Large intestine (tissue), 3 donors: ENCODE data around the gene TMEM52. TPM values are rescaled to one million over a fixed set of nuclear protein-coding genes. Genes with fewer than 3 reads are reported as not detected.
A peak's percentile ranks its signal among the peaks of the same experiment; 100 is the strongest.

ENCODE experiments used
- DNase-seq, 2 donors: peaks; one replicate each; pipeline versions ENCODE4 v3.0.0 to v3.0.0-alpha.2; 2013
- H3K27ac ChIP-seq: one replicate; pipeline ENCODE4 v1.5.1; 2013; ENCODE audit warnings: low read length
- H3K27me3 ChIP-seq: 2 replicates; pipeline ENCODE4 v1.6.1; 2013; ENCODE audit warnings: low read length; ENCODE audit not compliant: control insufficient read depth, insufficient read depth
- H3K36me3 ChIP-seq: 2 replicates; pipeline ENCODE4 v1.6.1; 2013; ENCODE audit warnings: low read length; ENCODE audit not compliant: control insufficient read depth, insufficient read depth
- H3K4me1 ChIP-seq: one replicate; pipeline ENCODE4 v1.6.1; 2013; ENCODE audit warnings: low read length; ENCODE audit not compliant: control insufficient read depth, insufficient read depth
- H3K4me3 ChIP-seq: one replicate; pipeline ENCODE4 v1.5.1; 2013; ENCODE audit warnings: low read length
- H3K9me3 ChIP-seq: one replicate; pipeline ENCODE4 v1.6.1; 2013; ENCODE audit warnings: mild to moderate bottlenecking, low read depth, low read length, moderate library complexity; ENCODE audit not compliant: control insufficient read depth
- WGBS: methylation state at CpG from one replicate; pipeline ENCODE4 v1.1.5; 2013; ENCODE audit warnings: low lambda C conversion rate; ENCODE audit not compliant: insufficient coverage; 5-methylcytosine and 5-hydroxymethylcytosine counted together
- polyA plus RNA-seq: library from polyadenylated mRNA; unstranded; fragments of 120-200 nt; gene quantifications from one replicate; pipeline ENCODE4 v1.2.1, GENCODE V29; 2013

TMEM52 gene
- polyA plus RNA-seq, 1 donor, result 18.5 TPM

GRCh38 chr1:1959840-1960479 is 40.9 kb upstream of the TMEM52 start:
- Histone ChIP-seq H3K4me1 (peaks cover 7% of the 10 kb centered on the region), H3K27me3 (peaks cover 18% of the 10 kb centered on the region), H3K27ac (no peak overlapping the region), H3K4me3 (no peak overlapping the region), H3K36me3 (no peaks in the 10 kb centered on the region), H3K9me3 (peaks cover 4% of the 10 kb centered on the region)
- peak; percentile 79 to 81 for DNase-seq
- no CpG with 5 or more reads among the region's 23 CpGs for WGBS

GRCh38 chr1:1959459-1959839 is 40.4 kb upstream of the TMEM52 start:
- Histone ChIP-seq H3K4me3 (no peak overlapping the region), H3K4me1 (peaks cover 7% of the 10 kb centered on the region), H3K27me3 (peaks cover 16% of the 10 kb centered on the region), H3K27ac (no peak overlapping the region), H3K9me3 (peaks cover 6% of the 10 kb centered on the region), H3K36me3 (no peaks in the 10 kb centered on the region)
- DNase-seq, result no peak
- 90% methylated on average over 2 of the region's 12 CpGs for WGBS

DNA sequence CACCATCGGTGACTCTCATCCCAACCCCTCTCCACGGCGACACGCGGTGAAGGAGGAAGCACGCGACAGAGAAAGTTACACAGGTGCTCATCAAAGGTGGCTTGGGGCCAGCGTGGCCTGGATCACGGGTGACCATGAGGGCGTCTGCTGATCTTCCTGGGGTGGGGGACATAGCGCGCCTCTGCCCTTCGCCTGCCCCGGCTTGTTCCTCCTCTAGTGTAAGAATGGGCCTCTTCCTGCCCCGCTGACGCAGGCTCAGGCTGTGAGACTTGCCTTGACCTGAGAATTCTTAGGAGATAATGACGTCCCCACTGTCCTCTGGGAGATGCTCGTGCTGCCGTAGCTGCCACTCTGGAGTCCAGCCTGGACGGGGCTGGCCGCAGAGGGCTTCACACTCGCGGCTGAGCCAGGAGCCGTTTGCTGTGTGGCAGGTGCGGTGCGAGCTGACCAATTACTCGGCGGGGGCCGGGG is 39.0 kb upstream of the TMEM52 start:
- DNase-seq, result no peak
- WGBS, result no CpG with 5 or more reads among the region's 29 CpGs
- no peaks in the 10 kb centered on the region for H3K36me3 ChIP-seq
- H3K27me3 ChIP-seq, result peaks cover 11% of the 10 kb centered on the region
- peaks cover 7% of the 10 kb centered on the region for H3K4me1 ChIP-seq
- no peak overlapping the region for H3K27ac ChIP-seq
- H3K9me3 ChIP-seq, result peaks cover 6% of the 10 kb centered on the region
- H3K4me3 ChIP-seq, result no peak overlapping the region

GRCh38 chr1:1957533-1957961 is 38.5 kb upstream of the TMEM52 start:
- WGBS, result no CpG with 5 or more reads among the region's 22 CpGs
- H3K36me3 ChIP-seq, result no peaks in the 10 kb centered on the region
- peaks cover 6% of the 10 kb centered on the region for H3K9me3 ChIP-seq
- DNase-seq, result no peak
- H3K27me3 ChIP-seq, result peaks cover 11% of the 10 kb centered on the region
- H3K4me3 ChIP-seq, result no peak overlapping the region
- peaks cover 7% of the 10 kb centered on the region for H3K4me1 ChIP-seq
- H3K27ac ChIP-seq, result no peak overlapping the region

GRCh38 chr1:1956586-1957532 is 37.8 kb upstream of the TMEM52 start:
- WGBS, result 100% methylated on average over 4 of the region's 38 CpGs
- H3K9me3 ChIP-seq, result peaks cover 6% of the 10 kb centered on the region
- no peak overlapping the region for H3K4me3 ChIP-seq
- H3K27ac ChIP-seq, result no peak overlapping the region
- peaks cover 7% of the 10 kb centered on the region for H3K4me1 ChIP-seq
- no peak for DNase-seq
- peaks cover 9% of the 10 kb centered on the region for H3K27me3 ChIP-seq
- no peaks in the 10 kb centered on the region for H3K36me3 ChIP-seq

GRCh38 chr1:1956101-1956500 is 37.0 kb upstream of the TMEM52 start:
- no peaks in the 10 kb centered on the region for H3K36me3 ChIP-seq
- no peak overlapping the region for H3K4me3 ChIP-seq
- no CpG with 5 or more reads among the region's 7 CpGs for WGBS
- DNase-seq, result no peak
- peaks cover 7% of the 10 kb centered on the region for H3K4me1 ChIP-seq
- peaks cover 6% of the 10 kb centered on the region for H3K9me3 ChIP-seq
- H3K27ac ChIP-seq, result no peak overlapping the region
- H3K27me3 ChIP-seq, result peaks cover 3% of the 10 kb centered on the region

- Histone ChIP-seq H3K27me3 (no peaks in the 10 kb centered on the region), H3K9me3 (peaks cover 6% of the 10 kb centered on the region), H3K4me1 (peaks cover 6% of the 10 kb centered on the region), H3K36me3 (no peaks in the 10 kb centered on the region), H3K27ac (no peak overlapping the region), H3K4me3 (no peak overlapping the region)
- WGBS, result no CpG with 5 or more reads among the region's 14 CpGs
- DNase-seq, result peak; percentile 16 to 50
These were observed 36.6 kb upstream of the TMEM52 start for GRCh38 chr1:1955621-1956094.

DNA sequence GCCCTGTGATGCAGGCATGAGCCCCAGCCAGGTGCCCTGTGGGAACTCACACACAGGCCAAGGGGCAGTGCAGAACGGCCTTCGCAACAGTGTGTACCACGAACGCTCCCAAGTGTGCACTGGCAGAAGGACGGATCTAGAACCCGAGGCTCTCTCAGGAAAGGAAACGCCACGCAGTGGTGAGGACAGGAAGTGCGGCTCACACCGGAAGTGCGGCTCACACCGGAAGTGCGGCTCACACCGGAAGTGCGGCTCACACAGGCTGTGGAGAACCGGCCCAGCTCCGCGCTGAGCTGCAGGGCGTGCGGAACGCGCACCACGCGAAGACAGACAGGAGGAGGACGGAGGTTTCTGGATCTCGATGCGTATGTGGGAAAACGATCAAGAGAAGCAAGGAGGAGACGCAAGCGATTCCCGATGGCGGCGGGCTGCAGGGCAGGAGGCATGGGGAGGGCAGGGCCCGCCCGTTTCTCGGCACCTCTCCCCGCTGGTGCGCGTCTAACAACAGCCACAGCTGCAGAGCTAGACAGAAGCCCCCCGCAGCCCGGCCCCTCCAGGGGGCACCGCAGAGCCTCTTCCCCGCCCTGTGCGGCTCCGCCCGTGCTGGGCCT is 35.9 kb upstream of the TMEM52 start:
- H3K36me3 ChIP-seq, result no peaks in the 10 kb centered on the region
- WGBS, result no CpG with 5 or more reads among the region's 46 CpGs
- H3K27ac ChIP-seq, result no peak overlapping the region
- peaks cover 6% of the 10 kb centered on the region for H3K9me3 ChIP-seq
- no peaks in the 10 kb centered on the region for H3K27me3 ChIP-seq
- no peaks in the 10 kb centered on the region for H3K4me1 ChIP-seq
- no peak overlapping the region for H3K4me3 ChIP-seq
- DNase-seq, result no peak

GRCh38 chr1:1954015-1954414 is 34.9 kb upstream of the TMEM52 start:
- no peak for DNase-seq
- WGBS, result no CpG with 5 or more reads among the region's 9 CpGs
- peaks cover 6% of the 10 kb centered on the region for H3K9me3 ChIP-seq

GRCh38 chr1:1950940-1951339 is 31.9 kb upstream of the TMEM52 start:
- no peak for DNase-seq
- H3K9me3 ChIP-seq, result peaks cover 6% of the 10 kb centered on the region
- no peak overlapping the region for H3K4me3 ChIP-seq
- H3K4me1 ChIP-seq, result peaks cover 4% of the 10 kb centered on the region
- no peaks in the 10 kb centered on the region for H3K27me3 ChIP-seq
- no CpG with 5 or more reads among the region's 5 CpGs for WGBS
- H3K27ac ChIP-seq, result no peak overlapping the region
- H3K36me3 ChIP-seq, result no peaks in the 10 kb centered on the region

More at GRCh38 chr1:1954015-1954414, 34.9 kb upstream of the TMEM52 start:
- no peak overlapping the region for H3K4me3 ChIP-seq
- H3K27ac ChIP-seq, result no peak overlapping the region
- no peaks in the 10 kb centered on the region for H3K4me1 ChIP-seq
- H3K36me3 ChIP-seq, result no peaks in the 10 kb centered on the region
- H3K27me3 ChIP-seq, result no peaks in the 10 kb centered on the region
